Smooth muscle cell (in vitro differentiated cells): Measurements from ENCODE around the gene JMJD4. TPM values are rescaled to one million over a fixed set of nuclear protein-coding genes. Genes with fewer than 3 reads are reported as not detected.

Source experiments
- DNase-seq: peaks from one replicate; lab custom pipeline; 2025; ENCODE audit not compliant: unreplicated experiment; lab: John Stamatoyannopoulos, UW
- H2AFZ ChIP-seq: fragments of 200-600 bp; sonication (generic); 2 replicates; pipeline ENCODE4 v1.6.0; 2016; ENCODE audit warnings: antibody characterized with exemption, low read depth, mild to moderate bottlenecking
- H3F3A ChIP-seq: fragments of 200-600 bp; sonication (generic); 2 replicates; pipeline ENCODE4 v1.6.0; 2017; ENCODE audit warnings: antibody characterized with exemption, low read depth
- H3K27ac ChIP-seq: fragments of 200-600 bp; sonication (generic); 2 replicates; pipeline ENCODE4 v1.5.1; 2016; ENCODE audit warnings: low read depth, mild to moderate bottlenecking
- H3K27me3 ChIP-seq: fragments of 200-600 bp; sonication (generic); 2 replicates; pipeline ENCODE4 v1.6.1; 2016; ENCODE audit warnings: low read depth, mild to moderate bottlenecking
- H3K36me3 ChIP-seq: fragments of 200-600 bp; sonication (generic); 2 replicates; pipeline ENCODE4 v1.5.1; 2016; ENCODE audit warnings: low read depth
- H3K4me1 ChIP-seq: fragments of 200-600 bp; sonication (generic); 2 replicates; pipeline ENCODE4 v1.5.1; 2016; ENCODE audit warnings: low read depth
- H3K4me2 ChIP-seq: fragments of 200-600 bp; sonication (generic); 2 replicates; pipeline ENCODE4 v1.6.0; 2016; ENCODE audit warnings: mild to moderate bottlenecking
- H3K4me3 ChIP-seq: fragments of 200-600 bp; sonication (generic); 2 replicates; pipeline ENCODE4 v1.5.1; 2016; ENCODE audit warnings: mild to moderate bottlenecking
- H3K79me2 ChIP-seq: fragments of 200-600 bp; sonication (generic); 2 replicates; pipeline ENCODE4 v1.6.0; 2016; ENCODE audit warnings: low read depth, mild to moderate bottlenecking
- H3K9ac ChIP-seq: fragments of 200-600 bp; sonication (generic); 2 replicates; pipeline ENCODE4 v1.6.0; 2016; ENCODE audit warnings: low read depth
- H3K9me3 ChIP-seq: fragments of 200-600 bp; sonication (generic); replicated peaks from 2 replicates; pipeline ENCODE4 v1.5.1; 2016; ENCODE audit warnings: low read depth
- H4K20me1 ChIP-seq: fragments of 200-600 bp; sonication (generic); 2 replicates; pipeline ENCODE4 v1.6.0; 2016; ENCODE audit warnings: low read depth
- WGBS: methylation state at CpG from one replicate; pipeline ENCODE4 v1.1.7; 2016; ENCODE audit warnings: low lambda C conversion rate; 5-methylcytosine and 5-hydroxymethylcytosine counted together
- polyA plus RNA-seq: library from polyadenylated mRNA; unstranded; fragments of >200 nt; fragmentation: Nextera tagmentation; extraction: Ambion mirVana; gene quantifications from 2 replicates; pipeline ENCODE4 v1.2.1, GENCODE V29; 2016
- total RNA-seq: library from RNA; depleted of rRNA; stranded (reverse); fragments of >200 nt; gene quantifications from 2 replicates; pipeline ENCODE4 v1.2.3, GENCODE V29; 2014
- TF ChIP-seq, protein P1 (sequence below): fragments of 200-600 bp; sonication (generic); IDR thresholded peaks from 2 replicates; pipeline ENCODE4 v1.5.1; 2017; ENCODE audit warnings: borderline replicate concordance, mild to moderate bottlenecking, antibody characterized with exemption; ENCODE audit not compliant: insufficient read depth, poor library complexity, severe bottlenecking

Gene JMJD4
- total and polyA plus RNA-seq, 2 experiments from 2014 or later = 8.5 to 19.5 TPM

DNA sequence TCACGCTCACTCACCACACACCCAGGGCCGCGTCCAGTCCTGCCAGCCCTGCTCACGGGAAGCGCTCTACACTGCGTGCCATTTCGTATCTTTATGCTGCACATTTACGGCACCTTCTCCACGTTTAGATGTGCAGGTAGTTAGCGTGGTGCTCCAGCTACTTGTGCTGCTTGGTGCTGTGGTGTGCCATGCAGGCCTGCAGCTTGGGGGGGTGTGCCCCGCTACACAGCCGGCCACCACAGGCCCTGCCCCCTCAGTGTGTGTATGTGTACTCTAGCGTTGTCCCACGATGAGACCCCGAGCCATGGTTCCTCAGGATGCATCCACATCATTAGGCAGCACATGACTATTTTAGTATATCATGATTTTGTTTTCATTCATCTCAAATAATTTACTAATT is 38.5 kb upstream of the JMJD4 start:
- no peaks in the 10 kb centered on the region for H3K27me3 ChIP-seq
- no peak overlapping the region for H3K4me2 ChIP-seq
- H3K36me3 ChIP-seq = no peaks in the 10 kb centered on the region
- TF ChIP-seq, protein P1, sequence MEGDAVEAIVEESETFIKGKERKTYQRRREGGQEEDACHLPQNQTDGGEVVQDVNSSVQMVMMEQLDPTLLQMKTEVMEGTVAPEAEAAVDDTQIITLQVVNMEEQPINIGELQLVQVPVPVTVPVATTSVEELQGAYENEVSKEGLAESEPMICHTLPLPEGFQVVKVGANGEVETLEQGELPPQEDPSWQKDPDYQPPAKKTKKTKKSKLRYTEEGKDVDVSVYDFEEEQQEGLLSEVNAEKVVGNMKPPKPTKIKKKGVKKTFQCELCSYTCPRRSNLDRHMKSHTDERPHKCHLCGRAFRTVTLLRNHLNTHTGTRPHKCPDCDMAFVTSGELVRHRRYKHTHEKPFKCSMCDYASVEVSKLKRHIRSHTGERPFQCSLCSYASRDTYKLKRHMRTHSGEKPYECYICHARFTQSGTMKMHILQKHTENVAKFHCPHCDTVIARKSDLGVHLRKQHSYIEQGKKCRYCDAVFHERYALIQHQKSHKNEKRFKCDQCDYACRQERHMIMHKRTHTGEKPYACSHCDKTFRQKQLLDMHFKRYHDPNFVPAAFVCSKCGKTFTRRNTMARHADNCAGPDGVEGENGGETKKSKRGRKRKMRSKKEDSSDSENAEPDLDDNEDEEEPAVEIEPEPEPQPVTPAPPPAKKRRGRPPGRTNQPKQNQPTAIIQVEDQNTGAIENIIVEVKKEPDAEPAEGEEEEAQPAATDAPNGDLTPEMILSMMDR = no peak
- H3F3A ChIP-seq = no peaks in the 10 kb centered on the region
- no peaks in the 10 kb centered on the region for H3K9me3 ChIP-seq
- peaks cover 6% of the 10 kb centered on the region for H3K4me1 ChIP-seq
- no peak overlapping the region for H3K4me3 ChIP-seq
- H2AFZ ChIP-seq = no peak overlapping the region
- no peak overlapping the region for H3K9ac ChIP-seq
- DNase-seq = no peak
- H4K20me1 ChIP-seq = peaks cover 54% of the 10 kb centered on the region
- no peaks in the 10 kb centered on the region for H3K79me2 ChIP-seq
- no peak overlapping the region for H3K27ac ChIP-seq
- WGBS = 98% methylated on average over 15 of the region's 15 CpGs

DNA sequence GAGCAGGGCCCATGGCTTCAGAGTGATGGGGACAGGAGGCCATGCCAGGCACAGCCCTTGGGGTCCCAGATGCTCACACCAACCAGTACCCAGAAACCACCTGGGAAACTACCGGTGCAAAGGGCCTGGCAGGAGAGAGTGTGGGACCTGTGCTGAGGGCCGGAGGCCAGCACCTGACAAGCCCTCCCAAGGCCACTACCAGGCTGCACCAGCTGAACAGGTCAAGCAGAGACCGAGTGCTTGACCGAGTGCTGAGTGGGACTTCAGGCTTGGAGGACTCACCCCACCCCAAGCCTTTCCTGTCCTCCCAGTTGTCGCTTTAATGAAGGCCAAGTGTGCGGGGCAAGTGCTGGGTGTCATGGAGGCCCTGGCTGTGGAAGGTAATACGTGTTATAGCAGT is 36.7 kb upstream of the JMJD4 start:
- TF ChIP-seq, protein P1 = no peak
- over 99% methylated on average over 7 of the region's 7 CpGs for WGBS
- H3K79me2 ChIP-seq = no peaks in the 10 kb centered on the region
- H3K9ac ChIP-seq = no peak overlapping the region
- peaks cover 6% of the 10 kb centered on the region for H3K4me1 ChIP-seq
- no peak overlapping the region for H3K4me2 ChIP-seq
- DNase-seq = no peak
- H3K9me3 ChIP-seq = no peaks in the 10 kb centered on the region
- no peak overlapping the region for H3K27ac ChIP-seq
- H4K20me1 ChIP-seq = peaks cover 66% of the 10 kb centered on the region
- no peaks in the 10 kb centered on the region for H3K36me3 ChIP-seq
- no peaks in the 10 kb centered on the region for H3K27me3 ChIP-seq
- H2AFZ ChIP-seq = no peak overlapping the region
- no peaks in the 10 kb centered on the region for H3F3A ChIP-seq
- H3K4me3 ChIP-seq = no peak overlapping the region

DNA sequence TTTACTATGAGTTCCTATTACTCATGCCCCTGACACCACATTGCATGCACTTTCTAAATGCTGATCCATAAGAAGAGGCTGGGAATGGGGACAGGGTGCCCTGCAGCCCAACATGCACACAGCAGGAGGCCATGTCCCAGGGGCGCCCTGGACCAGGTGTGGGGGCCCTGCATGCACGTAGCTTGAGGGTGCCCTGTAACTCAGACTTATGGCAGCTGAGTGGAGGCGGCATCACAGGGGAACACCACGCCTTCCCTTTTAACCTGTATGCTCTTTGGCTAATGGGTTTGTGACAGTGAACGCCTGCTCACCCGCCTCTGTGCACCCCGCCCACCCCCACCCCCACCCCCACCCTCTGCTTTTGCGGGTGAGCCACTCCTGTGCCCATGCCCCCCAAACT is 36.2 kb upstream of the JMJD4 start:
- H2AFZ ChIP-seq = no peak overlapping the region
- no peaks in the 10 kb centered on the region for H3K79me2 ChIP-seq
- DNase-seq = no peak
- H3K36me3 ChIP-seq = no peaks in the 10 kb centered on the region
- no peak overlapping the region for H3K4me3 ChIP-seq
- no peak overlapping the region for H3K4me2 ChIP-seq
- 91% methylated on average over 3 of the region's 8 CpGs for whole genome bisulfite sequencing
- TF ChIP-seq, protein P1 = no peak
- peaks cover 66% of the 10 kb centered on the region for H4K20me1 ChIP-seq
- peaks cover 6% of the 10 kb centered on the region for H3K4me1 ChIP-seq
- no peaks in the 10 kb centered on the region for H3K9me3 ChIP-seq
- no peak overlapping the region for H3K27ac ChIP-seq
- H3K27me3 ChIP-seq = no peaks in the 10 kb centered on the region
- H3F3A ChIP-seq = no peaks in the 10 kb centered on the region
- H3K9ac ChIP-seq = no peak overlapping the region

DNA sequence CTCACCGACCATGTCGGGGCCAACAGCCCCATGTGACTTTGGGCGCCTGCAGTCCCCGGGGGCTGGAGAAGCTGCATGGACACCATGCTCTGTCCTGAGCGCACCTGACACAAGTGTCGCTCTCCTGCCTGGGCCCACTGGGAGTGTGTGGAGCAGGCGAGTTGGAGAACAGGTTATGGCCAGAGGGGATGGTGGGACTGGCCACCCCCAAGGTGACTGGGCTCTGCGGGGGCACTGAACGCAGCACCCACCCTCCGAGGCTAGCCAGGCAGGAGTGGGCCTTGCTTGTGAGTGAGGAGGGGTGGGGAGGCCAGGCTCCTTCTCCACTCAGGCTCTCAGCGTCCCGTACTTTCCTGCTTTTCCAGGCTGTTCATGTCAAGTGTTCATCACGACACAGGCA is 35.7 kb upstream of the JMJD4 start:
- Histone ChIP-seq H3K9me3 (no peaks in the 10 kb centered on the region), H3K27me3 (no peaks in the 10 kb centered on the region), H3K79me2 (no peaks in the 10 kb centered on the region), H3K4me2 (no peak overlapping the region), H4K20me1 (peaks cover 66% of the 10 kb centered on the region), H3K27ac (no peak overlapping the region), H3K4me3 (no peak overlapping the region), H3K4me1 (peaks cover 3% of the 10 kb centered on the region), H2AFZ (no peak overlapping the region), H3K36me3 (no peaks in the 10 kb centered on the region), H3F3A (no peaks in the 10 kb centered on the region), H3K9ac (no peak overlapping the region)
- WGBS = 96% methylated on average over 13 of the region's 13 CpGs
- DNase-seq = no peak
- TF ChIP-seq, protein P1 = no peak
